ENCODE measurements around the gene MYO16. TPM values are rescaled to one million over a fixed set of nuclear protein-coding genes. Genes with fewer than 3 reads are reported as not detected.

Gene MYO16
- total RNA-seq, 1 donor from 2014 or later: 1.2 TPM

- TF ChIP-seq CTCF (conservative IDR thresholded peaks at IDR 0.05; ENCODE audit: low read depth, low read length): no peak
- H3K4me3 ChIP-seq (ENCODE audit: low read depth, low read length): no peak overlapping the region
- no peak for DNase-seq (ENCODE audit: low read depth)
Measured at GRCh38 chr13:108624979-108625378, 4.4 kb upstream of the MYO16 start.

DNA sequence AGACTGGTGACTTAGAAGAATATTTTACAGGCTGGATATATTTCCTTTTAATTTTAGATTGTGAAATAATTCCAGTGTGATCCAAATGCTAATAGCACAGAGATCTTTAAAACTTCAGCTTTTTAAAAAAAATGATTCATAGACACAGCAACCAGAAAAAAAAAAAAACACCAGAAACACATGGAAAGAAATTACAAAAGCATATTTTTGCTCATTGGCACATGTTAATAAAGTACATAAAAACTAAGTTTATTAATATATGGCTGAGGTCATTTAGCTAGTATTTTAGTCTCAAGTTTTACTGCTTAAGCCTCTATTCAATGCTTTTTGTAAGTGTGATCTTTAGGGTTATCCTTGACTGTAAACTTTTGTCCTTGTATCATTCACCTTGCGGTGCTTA, 577 bp downstream of the MYO16 start:
- no peak overlapping the region for H3K4me3 ChIP-seq (ENCODE audit: low read depth, low read length)
- no peak for DNase-seq (ENCODE audit: low read depth)
- no peak for TF ChIP-seq CTCF (conservative IDR thresholded peaks at IDR 0.05; ENCODE audit: low read depth, low read length)

- no peak for DNase-seq (ENCODE audit: low read depth)
- no peak overlapping the region for H3K4me3 ChIP-seq (ENCODE audit: low read depth, low read length)
- TF ChIP-seq CTCF (conservative IDR thresholded peaks at IDR 0.05; ENCODE audit: low read depth, low read length): no peak
Measured at GRCh38 chr13:108632649-108633167, 3.3 kb downstream of the MYO16 start.

- TF ChIP-seq CTCF (conservative IDR thresholded peaks at IDR 0.05; ENCODE audit: low read depth, low read length): no peak
- DNase-seq (ENCODE audit: low read depth): no peak
- H3K4me3 ChIP-seq (ENCODE audit: low read depth, low read length): no peak overlapping the region
Measured at GRCh38 chr13:108638901-108639300, 9.5 kb downstream of the MYO16 start.

DNA sequence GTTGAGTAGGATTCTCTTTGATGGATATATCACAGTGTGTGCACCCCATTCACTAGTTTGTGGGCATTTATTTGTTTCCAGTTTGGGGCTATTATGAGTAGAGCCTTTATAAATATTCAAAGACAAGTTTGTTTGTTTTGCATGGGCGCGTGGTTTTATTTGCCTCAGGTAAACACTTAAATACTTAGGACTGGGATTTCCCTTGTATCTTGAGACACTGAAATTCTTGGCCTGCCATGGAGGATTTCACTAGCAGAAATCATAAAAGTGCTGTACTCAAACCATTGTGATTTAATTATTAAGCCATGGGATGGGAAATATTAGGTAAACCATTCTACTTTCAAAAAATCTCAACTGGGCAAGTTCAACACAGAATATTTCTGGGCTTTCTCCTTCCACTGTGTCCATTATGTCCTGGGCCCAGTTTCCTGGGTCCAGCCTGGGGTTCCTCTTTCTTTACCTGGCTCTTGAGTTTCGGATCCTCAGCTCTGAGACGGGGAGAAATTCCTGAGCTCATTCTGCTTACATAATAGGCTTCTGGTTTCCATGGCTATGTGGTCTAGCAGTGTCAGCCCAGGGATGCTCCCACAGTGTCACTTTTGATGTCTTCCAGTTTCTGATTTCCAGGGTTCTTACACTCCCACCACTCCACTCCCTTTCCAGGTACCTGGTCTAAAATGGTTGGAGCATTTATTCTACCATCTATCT, 14.4 kb downstream of the MYO16 start:
- no peak for TF ChIP-seq CTCF (conservative IDR thresholded peaks at IDR 0.05; ENCODE audit: low read depth, low read length)
- H3K4me3 ChIP-seq (ENCODE audit: low read depth, low read length): no peak overlapping the region
- no peak for DNase-seq (ENCODE audit: low read depth)

- H3K4me3 ChIP-seq (ENCODE audit: low read depth, low read length): no peak overlapping the region
- DNase-seq (ENCODE audit: low read depth): no peak
- no peak for TF ChIP-seq CTCF (conservative IDR thresholded peaks at IDR 0.05; ENCODE audit: low read depth, low read length)
Measured at GRCh38 chr13:108645376-108645775, 16.0 kb downstream of the MYO16 start.

- TF ChIP-seq CTCF (conservative IDR thresholded peaks at IDR 0.05; ENCODE audit: low read depth, low read length): no peak
- H3K4me3 ChIP-seq (ENCODE audit: low read depth, low read length): no peak overlapping the region
- DNase-seq (ENCODE audit: low read depth): no peak
Measured at GRCh38 chr13:108650271-108650670, 20.9 kb downstream of the MYO16 start.
